Measurements from ENCODE around the gene UBE2H. TPM values are rescaled to one million over a fixed set of nuclear protein-coding genes. Genes with fewer than 3 reads are reported as not detected.

UBE2H gene
- total RNA-seq, 4 donors from 2014 or later = 82.7 to 162 (median 103) TPM

- no peak overlapping the region for H3K4me3 ChIP-seq
- intact Hi-C loops (cut with DNase I; ENCODE audit: low total_unique reads) (no loop called here), in situ Hi-C loops (cut with MboI; ENCODE audit: low sequenced_read_pairs in 4 of 4) (no loop called here)
- H3K27me3 ChIP-seq = no peaks in the 10 kb centered on the region
- DNase-seq = no peak
- H3K36me3 ChIP-seq = no peaks in the 10 kb centered on the region
- ATAC-seq = peak; percentile 45 to 64
- H3K9me3 ChIP-seq = no peaks in the 10 kb centered on the region
- peaks cover 29 to 34% of the 10 kb centered on the region in 2 donors for H3K4me1 ChIP-seq
- TF ChIP-seq POLR2A (IDR thresholded peaks at IDR 0.05) = no peak
- TF ChIP-seq CTCF (IDR thresholded peaks at IDR 0.05 in 4 of 5, conservative IDR thresholded peaks at IDR 0.05 in 1 of 5) = no peak
- peak overlapping the region; percentile 21 to 57 (median 30) for H3K27ac ChIP-seq
These were observed 99.0 kb downstream of the UBE2H start for GRCh38 chr7:129853661-129854268.

- intact Hi-C loops (cut with DNase I; ENCODE audit: low total_unique reads) = no loop called here
- TF ChIP-seq POLR2A (IDR thresholded peaks at IDR 0.05) (no peak), CTCF (IDR thresholded peaks at IDR 0.05 in 4 of 5, conservative IDR thresholded peaks at IDR 0.05 in 1 of 5) (no peak)
These were observed 101.0 kb downstream of the UBE2H start for GRCh38 chr7:129851809-129852208.

GRCh38 chr7:129851174-129851573 is 101.6 kb downstream of the UBE2H start:
- Histone ChIP-seq H3K4me3 (no peak overlapping the region), H3K9me3 (no peaks in the 10 kb centered on the region), H3K27ac (no peak overlapping the region), H3K4me1 (peaks cover 39 to 40% of the 10 kb centered on the region in 2 donors), H3K36me3 (no peaks in the 10 kb centered on the region), H3K27me3 (no peaks in the 10 kb centered on the region)
- no peak for TF ChIP-seq CTCF (IDR thresholded peaks at IDR 0.05 in 4 of 5, conservative IDR thresholded peaks at IDR 0.05 in 1 of 5)
- no peak for TF ChIP-seq POLR2A (IDR thresholded peaks at IDR 0.05)
- in situ Hi-C loops (cut with MboI; ENCODE audit: low sequenced_read_pairs in 4 of 4) (no loop called here), intact Hi-C loops (cut with DNase I; ENCODE audit: low total_unique reads) (no loop called here)
- no peak for DNase-seq
- ATAC-seq = no peak

More at GRCh38 chr7:129851809-129852208, 101.0 kb downstream of the UBE2H start:
- Histone ChIP-seq H3K9me3 (no peaks in the 10 kb centered on the region), H3K27me3 (no peaks in the 10 kb centered on the region), H3K4me3 (no peak overlapping the region), H3K36me3 (no peaks in the 10 kb centered on the region), H3K27ac (no peak overlapping the region), H3K4me1 (peaks cover 34 to 39% of the 10 kb centered on the region in 2 donors)
- DNase-seq (no peak), ATAC-seq (no peak)
- in situ Hi-C loops (cut with MboI; ENCODE audit: low sequenced_read_pairs in 4 of 4) = no loop called here

- intact Hi-C loops (cut with DNase I; ENCODE audit: low total_unique reads) (no loop called here), in situ Hi-C loops (cut with MboI; ENCODE audit: low sequenced_read_pairs in 4 of 4) (loop anchor here in 1 of 4 donors (25.0 kb wide), 1 partner anchor 89 kb away; no protein-coding TSS in a partner anchor)
- no peak for ATAC-seq
- Histone ChIP-seq H3K9me3 (no peaks in the 10 kb centered on the region), H3K4me1 (peaks cover 49 to 50% of the 10 kb centered on the region in 2 donors), H3K36me3 (no peaks in the 10 kb centered on the region), H3K27ac (peak overlapping the region in 1 of 4 donors; percentile 24), H3K27me3 (no peaks in the 10 kb centered on the region), H3K4me3 (no peak overlapping the region)
- TF ChIP-seq CTCF (IDR thresholded peaks at IDR 0.05 in 4 of 5, conservative IDR thresholded peaks at IDR 0.05 in 1 of 5) (no peak), POLR2A (IDR thresholded peaks at IDR 0.05) (no peak)
- no peak for DNase-seq
These were observed 104.3 kb downstream of the UBE2H start for GRCh38 chr7:129848436-129848835.
